Measurements from ENCODE around the gene PPP1R7.

Gene PPP1R7

GRCh38 chr2:241121008-241121407 is 29.3 kb upstream of the PPP1R7 start:
- DNase-seq, result no peak

DNA sequence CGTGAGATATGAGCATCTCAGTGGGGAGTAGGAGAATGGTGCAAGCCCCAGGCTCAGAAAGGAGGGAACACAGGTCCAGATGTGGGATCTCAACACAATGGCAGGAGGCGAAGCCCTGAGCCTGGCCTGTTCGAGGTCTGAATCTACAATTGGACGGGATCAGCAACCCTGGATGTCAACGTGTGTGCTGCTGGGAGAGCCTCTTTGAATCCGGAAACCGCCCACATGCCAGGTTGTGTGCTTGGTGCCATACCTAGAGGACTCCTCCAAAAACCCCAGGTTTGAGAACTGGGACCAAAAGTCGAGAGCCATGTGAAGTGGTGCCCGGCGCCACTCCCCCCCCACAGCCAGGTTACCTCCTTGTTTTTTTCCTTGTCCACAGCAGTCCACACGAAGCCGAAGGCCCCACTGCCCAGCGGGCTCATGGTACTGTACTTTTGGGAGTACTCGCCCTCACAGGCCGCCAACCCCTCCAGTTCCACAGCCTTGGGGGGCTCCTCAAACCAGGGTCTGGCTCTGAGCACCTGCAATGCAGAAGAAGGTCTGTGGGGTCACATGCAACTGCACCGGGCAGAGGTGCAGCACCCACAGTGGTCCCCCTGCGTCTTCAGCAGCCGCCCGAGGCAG is 27.8 kb upstream of the PPP1R7 start:
- DNase-seq, result no peak

- DNase-seq, result no peak
Observed at GRCh38 chr2:241123816-241124536, 26.3 kb upstream of the PPP1R7 start.

DNA sequence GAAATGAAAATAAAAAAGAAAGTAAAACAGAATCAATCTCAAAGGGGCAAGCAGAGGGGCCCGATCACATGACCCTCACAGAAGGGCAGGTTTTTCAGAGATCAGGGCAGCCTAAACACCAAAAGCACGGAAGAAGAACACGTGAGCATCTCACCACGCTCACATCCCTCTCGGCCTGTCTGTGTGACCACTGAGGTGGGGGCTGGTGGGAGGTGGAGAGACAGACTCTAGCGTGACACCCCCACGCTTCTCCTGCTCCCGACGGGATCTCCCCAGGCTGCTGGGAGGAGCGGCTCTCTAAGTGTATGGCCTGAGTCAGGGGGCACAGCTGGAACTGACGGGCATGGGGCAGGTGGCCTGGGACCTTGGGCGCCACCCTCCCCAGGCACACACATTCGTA is 24.6 kb upstream of the PPP1R7 start:
- no peak for DNase-seq

GRCh38 chr2:241126201-241126611 is 24.1 kb upstream of the PPP1R7 start:
- DNase-seq, result no peak

DNA sequence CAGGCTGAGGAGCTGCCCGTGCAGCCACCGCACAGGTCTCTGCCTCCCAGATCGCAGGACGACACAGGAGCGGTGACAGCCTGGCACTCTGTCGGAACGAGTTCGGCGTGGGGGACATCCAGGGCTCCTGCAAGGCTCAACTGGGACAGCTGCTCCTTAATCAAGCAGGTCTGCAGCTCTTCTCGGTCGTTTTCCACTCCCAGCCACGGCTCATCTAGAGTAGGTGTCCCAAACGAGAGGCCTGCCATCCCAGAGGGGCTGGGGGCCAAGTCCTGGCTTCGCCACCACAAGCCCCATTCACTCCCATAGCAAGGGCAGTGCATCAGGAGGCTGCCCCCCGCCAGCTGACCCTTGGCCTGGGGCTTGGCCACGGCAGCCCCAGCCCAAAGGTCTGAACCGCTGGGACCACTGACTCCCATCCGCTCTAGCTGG is 23.5 kb upstream of the PPP1R7 start:
- DNase-seq, result no peak

- no peak for DNase-seq
Observed at GRCh38 chr2:241128266-241128665, 22.0 kb upstream of the PPP1R7 start.

DNA sequence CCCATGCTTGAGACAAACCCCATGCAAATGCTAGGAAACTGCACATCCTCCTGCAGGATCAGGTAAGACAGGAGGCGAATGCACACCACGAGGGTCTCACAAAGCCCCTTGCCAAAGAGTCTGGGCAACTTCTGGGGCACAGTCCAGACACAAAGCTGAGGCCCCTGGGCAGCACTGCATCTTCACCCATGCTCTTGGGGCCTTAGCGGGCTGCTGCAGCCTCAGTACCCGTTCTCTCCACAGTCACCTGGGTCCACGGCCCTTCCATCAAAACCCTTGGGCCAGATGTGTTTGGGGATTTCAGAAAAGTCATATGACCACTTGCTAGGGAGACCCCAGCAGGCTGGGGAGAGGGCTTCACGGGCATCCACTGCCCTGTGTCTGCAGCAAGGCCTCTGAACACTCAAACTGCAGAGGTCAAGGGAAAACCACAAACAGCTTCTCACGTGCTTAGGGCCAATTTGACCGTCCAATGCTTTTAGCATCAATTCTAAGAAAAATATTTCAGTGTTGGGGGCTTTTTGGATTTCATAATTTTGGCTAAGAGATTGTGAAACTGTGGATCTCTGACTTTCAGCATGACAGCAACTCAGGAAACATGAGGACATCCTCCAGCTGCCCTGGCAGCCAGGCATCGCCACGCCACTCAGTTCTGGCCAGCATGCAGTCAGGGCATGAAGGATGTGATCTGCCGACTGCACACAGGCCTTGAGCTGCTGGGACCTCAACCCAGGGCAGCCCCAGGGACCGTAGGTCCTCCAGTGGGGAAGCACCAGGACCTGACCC is 21.0 kb upstream of the PPP1R7 start:
- no peak for DNase-seq

GRCh38 chr2:241130316-241130715 is 20.0 kb upstream of the PPP1R7 start:
- DNase-seq, result no peak

DNA sequence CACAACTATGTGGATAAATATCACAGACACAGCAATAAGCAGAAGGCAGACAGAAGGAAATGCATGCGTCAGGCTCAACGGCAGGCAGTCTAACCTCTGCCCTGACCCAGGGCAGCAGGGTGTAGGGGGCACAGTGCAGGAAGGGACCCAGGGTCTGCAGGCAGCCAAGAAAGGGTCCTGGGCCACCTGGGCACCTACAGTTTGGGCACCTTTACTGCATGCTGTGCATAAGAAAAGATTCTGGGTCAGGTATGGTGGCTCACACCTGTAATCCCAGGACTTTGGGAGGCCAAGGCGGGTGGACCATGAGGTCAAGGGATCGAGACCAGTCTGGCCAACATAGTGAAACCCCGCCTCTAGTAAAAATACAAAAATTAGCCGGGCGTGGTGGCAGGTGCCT is 18.7 kb upstream of the PPP1R7 start:
- DNase-seq, result no peak

GRCh38 chr2:241132538-241133435 is 17.5 kb upstream of the PPP1R7 start:
- DNase-seq, result no peak

DNA sequence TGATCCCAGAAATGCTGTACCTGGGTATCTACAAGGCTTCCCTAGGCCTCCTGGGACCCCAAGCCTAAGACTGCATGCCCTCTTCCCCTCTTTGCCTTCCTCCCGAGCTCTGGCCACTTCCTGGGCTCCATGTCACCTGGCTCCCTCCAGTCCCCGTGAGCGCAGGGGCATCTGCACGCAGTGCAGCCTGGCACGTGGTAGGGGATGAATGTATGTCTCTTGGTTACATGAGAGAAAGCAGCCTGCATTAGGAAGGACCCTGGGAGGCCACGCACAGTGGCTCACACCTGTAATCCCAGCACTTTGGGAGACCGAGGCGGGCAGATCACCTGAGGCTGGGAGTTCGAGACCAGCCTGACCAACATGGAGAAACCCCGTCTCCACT is 16.8 kb upstream of the PPP1R7 start:
- no peak for DNase-seq

DNA sequence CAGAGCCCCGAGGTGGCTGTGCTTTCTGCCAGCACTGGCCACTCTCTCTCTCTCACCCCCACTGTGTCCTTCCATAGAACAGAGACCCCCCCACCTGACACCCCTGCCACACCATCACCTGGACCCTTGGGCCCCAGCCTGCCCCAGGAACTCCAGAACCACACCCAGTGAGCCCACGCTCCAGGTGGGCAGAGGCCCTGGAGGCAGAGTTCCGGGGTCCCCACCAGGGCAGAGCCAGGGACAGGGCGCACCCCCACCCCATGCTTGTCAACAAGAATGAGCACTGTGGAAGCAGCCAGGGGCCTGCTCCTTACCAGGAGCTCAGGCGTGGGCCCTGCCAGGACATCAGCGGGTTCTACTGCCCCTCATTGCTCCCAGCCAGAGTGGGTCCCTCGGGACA is 15.6 kb upstream of the PPP1R7 start:
- DNase-seq, result no peak

DNA sequence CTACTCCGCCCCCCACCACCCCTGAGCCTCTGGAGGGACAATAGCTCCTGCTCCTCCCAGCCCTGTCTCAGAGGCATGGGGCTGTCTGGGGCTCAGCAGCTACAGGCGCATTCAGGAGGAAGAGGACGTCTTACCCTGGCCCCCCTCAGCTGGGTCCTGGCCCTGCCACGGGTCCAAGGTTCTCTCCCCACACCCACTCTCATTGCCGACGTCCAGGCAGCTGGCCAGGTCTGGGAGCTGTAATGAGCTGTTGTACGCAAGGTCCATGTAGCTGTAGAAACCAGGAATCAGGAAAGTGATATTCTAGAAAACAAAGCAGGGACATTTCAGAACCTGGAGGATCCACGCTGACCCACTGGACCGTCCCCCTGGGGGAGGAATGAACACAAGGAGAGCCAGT is 14.5 kb upstream of the PPP1R7 start:
- DNase-seq, result no peak

DNA sequence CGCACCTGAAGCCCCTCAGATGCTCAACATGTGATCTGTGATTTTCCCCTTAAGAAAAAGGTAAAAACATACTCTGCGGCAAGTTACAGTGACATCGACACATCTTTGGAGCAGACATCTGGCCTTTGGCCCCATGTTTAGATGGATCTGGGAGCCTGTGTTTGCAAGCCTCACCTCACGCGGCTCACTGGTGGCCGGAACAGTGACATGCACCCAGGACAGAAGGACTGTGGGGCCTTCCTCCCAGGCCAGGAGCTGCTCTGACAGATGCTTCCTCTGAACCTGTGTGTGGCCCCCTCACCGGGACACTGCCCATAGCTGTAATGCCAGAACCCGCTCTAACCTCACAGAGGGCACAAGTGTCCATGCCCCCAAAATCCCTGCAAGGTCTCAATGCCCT is 14.1 kb upstream of the PPP1R7 start:
- DNase-seq, result no peak

DNA sequence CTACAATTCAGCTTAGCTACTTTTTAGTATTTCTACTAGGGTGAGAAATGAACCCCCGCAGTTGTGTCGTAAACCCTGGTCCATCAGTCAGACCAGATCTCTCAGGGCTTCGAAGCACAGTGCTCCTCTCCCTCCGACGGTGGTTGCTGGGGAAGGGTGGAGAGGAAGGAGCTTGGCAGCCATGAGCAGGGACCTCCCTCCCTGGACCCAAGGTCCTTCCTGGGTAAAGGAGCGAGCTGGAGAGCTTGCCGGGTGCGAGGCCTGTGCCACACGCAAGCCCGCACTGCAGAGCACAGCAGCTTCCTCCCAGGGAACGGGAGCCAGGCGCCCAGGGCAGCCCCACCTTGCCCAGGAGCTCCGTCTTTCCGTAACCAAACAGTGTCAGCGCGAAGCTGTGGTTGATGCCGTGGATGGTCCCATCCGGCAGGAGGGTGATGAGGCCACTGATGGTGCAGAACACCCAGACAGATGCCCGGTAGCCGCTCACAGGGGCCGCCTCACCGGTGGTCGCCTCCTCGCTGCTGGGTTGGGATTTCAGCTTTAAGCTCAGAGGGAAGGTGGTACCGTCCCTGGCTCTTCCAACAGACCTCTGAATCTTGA is 13.5 kb upstream of the PPP1R7 start:
- no peak for DNase-seq

GRCh38 chr2:241137276-241138190 is 12.7 kb upstream of the PPP1R7 start:
- no peak for DNase-seq

GRCh38 chr2:241138471-241138870 is 11.8 kb upstream of the PPP1R7 start:
- DNase-seq, result no peak

DNA sequence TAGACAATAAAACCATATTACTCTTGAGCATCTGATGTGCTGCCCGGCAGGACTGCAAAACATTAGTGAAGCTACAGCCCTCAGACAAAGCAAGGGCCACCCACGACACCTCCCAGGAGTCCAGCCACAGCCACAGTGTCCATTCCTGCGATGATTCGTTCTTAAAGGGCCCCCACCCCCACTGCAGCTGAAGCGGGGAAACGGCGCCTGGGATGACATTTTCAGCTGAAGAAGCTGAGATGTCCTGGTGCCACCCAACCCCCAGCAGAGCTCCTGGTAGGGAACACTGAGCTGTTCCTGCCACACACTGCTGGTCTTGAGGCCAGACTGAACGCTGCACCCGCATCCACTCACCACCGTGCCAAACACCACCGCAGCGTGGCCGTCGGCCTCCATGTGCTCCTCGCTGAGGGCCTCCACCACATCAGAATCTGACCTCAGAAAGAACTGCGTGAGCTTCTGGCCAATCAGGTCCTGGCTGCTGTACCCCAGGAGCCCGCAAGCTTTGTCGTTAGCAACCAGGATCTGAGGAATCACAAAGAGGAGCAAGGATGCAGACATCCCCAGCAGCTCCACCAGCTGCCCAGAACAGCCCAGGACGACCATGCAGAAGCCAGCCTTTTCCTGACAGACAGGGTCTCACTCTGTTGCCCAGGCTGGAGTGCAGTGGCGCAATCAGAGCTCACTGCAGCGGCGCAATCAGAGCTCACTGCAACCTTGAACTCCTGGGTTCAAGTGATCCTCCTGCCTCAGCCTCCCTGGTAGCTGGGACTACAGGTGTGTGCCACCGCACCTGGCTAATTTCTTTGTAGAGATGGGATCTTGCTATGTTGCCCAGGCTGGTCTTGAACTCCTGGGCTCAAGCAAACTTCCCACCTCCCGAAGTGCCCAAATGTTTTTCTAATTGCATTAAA is 10.5 kb upstream of the PPP1R7 start:
- DNase-seq, result no peak

DNA sequence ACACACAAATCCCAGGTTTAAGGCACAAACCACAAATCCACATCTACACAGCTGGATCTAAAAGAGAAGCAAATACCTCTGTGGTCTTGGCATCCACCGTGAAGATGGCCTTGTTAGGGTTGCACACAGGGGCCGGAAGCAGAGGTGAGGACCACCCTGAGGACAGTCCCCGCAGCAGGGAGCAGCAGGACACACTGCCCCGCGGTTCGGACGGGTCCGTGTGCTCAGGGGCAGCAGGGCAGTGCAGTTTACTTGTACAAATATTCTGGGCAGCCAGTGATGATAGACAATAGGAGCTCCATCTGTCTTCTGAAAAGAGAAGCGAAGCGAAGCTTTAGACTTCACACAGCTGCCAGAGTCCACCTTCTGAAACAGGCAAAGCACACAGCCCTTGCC is 9.8 kb upstream of the PPP1R7 start:
- DNase-seq, result no peak
